ENCODE measurements around the gene PMPCA. TPM values are rescaled to one million over a fixed set of nuclear protein-coding genes. Genes with fewer than 3 reads are reported as not detected.

The PMPCA gene
- total RNA-seq, 2 experiments from 2014 or later, result 107 to 109 TPM

DNA sequence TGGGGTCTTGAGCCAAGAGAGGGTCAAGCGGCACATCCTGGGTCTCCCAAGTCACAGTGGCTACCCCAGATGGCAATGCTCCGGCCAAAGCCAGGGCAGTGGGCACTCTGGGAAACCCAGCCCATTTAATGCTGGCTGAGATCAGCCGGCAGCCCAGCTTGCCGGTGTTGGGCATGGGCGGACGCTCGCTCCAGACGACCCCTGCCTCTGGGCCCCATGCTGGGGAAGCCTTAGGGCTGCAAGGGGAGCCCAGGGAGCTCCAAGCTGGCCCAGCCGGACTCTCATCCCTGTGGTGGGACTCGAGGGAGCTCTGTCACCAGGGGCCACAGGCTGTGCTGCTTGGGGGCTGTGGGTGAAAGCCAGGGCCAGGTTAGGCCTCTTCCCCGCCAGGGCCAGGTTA is 31.1 kb upstream of the PMPCA start:
- Histone ChIP-seq H3K27me3 (ENCODE audit: control insufficient read depth in 1 of 2, insufficient read depth in 2 of 2, low read length in 2 of 2) (no peaks in the 10 kb centered on the region), H3K4me3 (ENCODE audit: low read length) (no peak overlapping the region), H3K4me1 (ENCODE audit: insufficient read depth, low read length) (peaks cover 5% of the 10 kb centered on the region), H3K27ac (ENCODE audit: low read depth in 1 of 2, low read length in 2 of 2) (no peak overlapping the region), H3K36me3 (ENCODE audit: insufficient read depth, low read length) (peaks cover 36% of the 10 kb centered on the region), H3K9me3 (ENCODE audit: control insufficient read depth in 1 of 2, insufficient read depth in 1 of 2, low read length in 2 of 2) (no peaks in the 10 kb centered on the region)
- TF ChIP-seq, protein P1, sequence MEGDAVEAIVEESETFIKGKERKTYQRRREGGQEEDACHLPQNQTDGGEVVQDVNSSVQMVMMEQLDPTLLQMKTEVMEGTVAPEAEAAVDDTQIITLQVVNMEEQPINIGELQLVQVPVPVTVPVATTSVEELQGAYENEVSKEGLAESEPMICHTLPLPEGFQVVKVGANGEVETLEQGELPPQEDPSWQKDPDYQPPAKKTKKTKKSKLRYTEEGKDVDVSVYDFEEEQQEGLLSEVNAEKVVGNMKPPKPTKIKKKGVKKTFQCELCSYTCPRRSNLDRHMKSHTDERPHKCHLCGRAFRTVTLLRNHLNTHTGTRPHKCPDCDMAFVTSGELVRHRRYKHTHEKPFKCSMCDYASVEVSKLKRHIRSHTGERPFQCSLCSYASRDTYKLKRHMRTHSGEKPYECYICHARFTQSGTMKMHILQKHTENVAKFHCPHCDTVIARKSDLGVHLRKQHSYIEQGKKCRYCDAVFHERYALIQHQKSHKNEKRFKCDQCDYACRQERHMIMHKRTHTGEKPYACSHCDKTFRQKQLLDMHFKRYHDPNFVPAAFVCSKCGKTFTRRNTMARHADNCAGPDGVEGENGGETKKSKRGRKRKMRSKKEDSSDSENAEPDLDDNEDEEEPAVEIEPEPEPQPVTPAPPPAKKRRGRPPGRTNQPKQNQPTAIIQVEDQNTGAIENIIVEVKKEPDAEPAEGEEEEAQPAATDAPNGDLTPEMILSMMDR (IDR thresholded peaks at IDR 0.05), result no peak
- ChIA-PET POLR2A (no interaction called here), CTCF (no interaction called here)
- ATAC-seq (ENCODE audit: poor library complexity) (no peak), DNase-seq (no peak)
- Mint-ChIP-seq H3K27me3 (no peaks in the 10 kb centered on the region), H3K27ac (no peak overlapping the region), H3K9me3 (no peaks in the 10 kb centered on the region), H3K36me3 (ENCODE audit: low read depth) (peaks cover 11% of the 10 kb centered on the region), H3K4me3 (no peak overlapping the region), H3K4me1 (ENCODE audit: low read depth) (no peaks in the 10 kb centered on the region)
- intact Hi-C loops (cut with DNase I, micrococcal nuclease), result no loop called here

DNA sequence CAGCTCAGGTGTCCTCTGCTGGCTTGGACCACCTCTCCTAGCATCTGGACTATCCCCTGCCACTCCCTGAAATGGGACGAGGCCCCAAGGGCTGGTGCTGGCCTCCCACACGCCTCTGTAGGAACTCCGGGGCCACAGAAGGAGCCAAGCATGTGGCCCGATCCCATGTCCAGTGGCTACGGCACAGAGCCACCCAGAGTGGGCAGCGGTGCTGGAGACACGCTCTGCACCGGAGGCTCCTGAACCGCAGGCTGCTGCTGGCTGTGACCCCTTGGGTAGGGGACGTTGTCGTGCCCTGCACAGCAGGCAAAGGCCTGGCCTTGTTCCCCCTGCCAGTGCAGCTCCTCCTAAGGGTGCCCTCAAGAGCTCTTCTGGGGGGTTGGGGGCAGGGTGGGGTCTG is 30.6 kb upstream of the PMPCA start:
- peaks cover 36% of the 10 kb centered on the region for H3K36me3 ChIP-seq (ENCODE audit: insufficient read depth, low read length)

DNA sequence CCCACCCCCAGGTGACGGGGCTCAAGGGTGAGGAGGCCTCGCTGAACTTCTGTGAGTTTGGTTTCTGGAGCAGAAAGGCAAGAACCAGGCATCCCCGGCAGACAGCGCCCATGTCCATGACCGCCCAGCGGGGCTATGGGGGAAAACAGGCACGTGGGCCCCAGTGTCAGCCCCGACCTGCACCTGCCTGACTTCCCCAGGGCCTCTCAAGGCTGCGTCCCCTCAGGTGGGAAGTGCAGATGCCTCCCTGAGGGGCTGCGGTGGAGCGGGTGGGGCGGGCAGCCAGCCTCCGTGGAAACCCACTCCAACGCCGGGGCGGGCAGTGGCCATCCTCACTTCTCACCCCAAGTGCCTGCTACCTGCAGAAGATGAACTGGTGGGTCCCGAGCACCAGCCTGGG is 30.1 kb upstream of the PMPCA start:
- peaks cover 20% of the 10 kb centered on the region for H3K36me3 Mint-ChIP-seq (ENCODE audit: low read depth)
- POLR2A ChIA-PET, result no interaction called here
- Histone ChIP-seq H3K36me3 (ENCODE audit: insufficient read depth, low read length) (peaks cover 36% of the 10 kb centered on the region), H3K9me3 (ENCODE audit: control insufficient read depth in 1 of 2, insufficient read depth in 1 of 2, low read length in 2 of 2) (no peaks in the 10 kb centered on the region), H3K4me1 (ENCODE audit: insufficient read depth, low read length) (peaks cover 14% of the 10 kb centered on the region), H3K27ac (ENCODE audit: low read depth in 1 of 2, low read length in 2 of 2) (no peak overlapping the region), H3K4me3 (ENCODE audit: low read length) (no peak overlapping the region), H3K27me3 (ENCODE audit: control insufficient read depth in 1 of 2, insufficient read depth in 2 of 2, low read length in 2 of 2) (no peaks in the 10 kb centered on the region)
- no peak overlapping the region for H3K4me3 Mint-ChIP-seq
- TF ChIP-seq, protein P1 (IDR thresholded peaks at IDR 0.05), result no peak
- H3K27ac Mint-ChIP-seq, result no peak overlapping the region
- CTCF ChIA-PET, result no interaction called here
- intact Hi-C loops (cut with DNase I, micrococcal nuclease), result no loop called here
- H3K4me1 Mint-ChIP-seq (ENCODE audit: low read depth), result peaks cover 10% of the 10 kb centered on the region
- ATAC-seq (ENCODE audit: poor library complexity) (no peak), DNase-seq (no peak)
- H3K27me3 Mint-ChIP-seq, result no peaks in the 10 kb centered on the region
- no peaks in the 10 kb centered on the region for H3K9me3 Mint-ChIP-seq

More for the DNA sequence above, 30.6 kb upstream of the PMPCA start:
- no peaks in the 10 kb centered on the region for H3K9me3 Mint-ChIP-seq
- H3K36me3 Mint-ChIP-seq (ENCODE audit: low read depth), result peaks cover 16% of the 10 kb centered on the region
- no peaks in the 10 kb centered on the region for H3K27me3 Mint-ChIP-seq
- intact Hi-C loops (cut with DNase I, micrococcal nuclease), result no loop called here
- Histone ChIP-seq H3K4me3 (ENCODE audit: low read length) (no peak overlapping the region), H3K4me1 (ENCODE audit: insufficient read depth, low read length) (peaks cover 9% of the 10 kb centered on the region), H3K27ac (ENCODE audit: low read depth in 1 of 2, low read length in 2 of 2) (no peak overlapping the region), H3K27me3 (ENCODE audit: control insufficient read depth in 1 of 2, insufficient read depth in 2 of 2, low read length in 2 of 2) (no peaks in the 10 kb centered on the region), H3K9me3 (ENCODE audit: control insufficient read depth in 1 of 2, insufficient read depth in 1 of 2, low read length in 2 of 2) (no peaks in the 10 kb centered on the region)
- TF ChIP-seq, protein P1 (IDR thresholded peaks at IDR 0.05), result no peak
- CTCF ChIA-PET, result no interaction called here
- no peak overlapping the region for H3K27ac Mint-ChIP-seq
- no peak overlapping the region for H3K4me3 Mint-ChIP-seq
- ATAC-seq (ENCODE audit: poor library complexity) (no peak), DNase-seq (no peak)
- POLR2A ChIA-PET, result no interaction called here
- peaks cover 5% of the 10 kb centered on the region for H3K4me1 Mint-ChIP-seq (ENCODE audit: low read depth)
